ENCODE measurements around the gene EGLN3. TPM values are rescaled to one million over a fixed set of nuclear protein-coding genes. Genes with fewer than 3 reads are reported as not detected.

EGLN3 gene
- total and polyA plus RNA-seq, 9 donors = 1.7 to 5.1 (median 2.4) TPM

DNA sequence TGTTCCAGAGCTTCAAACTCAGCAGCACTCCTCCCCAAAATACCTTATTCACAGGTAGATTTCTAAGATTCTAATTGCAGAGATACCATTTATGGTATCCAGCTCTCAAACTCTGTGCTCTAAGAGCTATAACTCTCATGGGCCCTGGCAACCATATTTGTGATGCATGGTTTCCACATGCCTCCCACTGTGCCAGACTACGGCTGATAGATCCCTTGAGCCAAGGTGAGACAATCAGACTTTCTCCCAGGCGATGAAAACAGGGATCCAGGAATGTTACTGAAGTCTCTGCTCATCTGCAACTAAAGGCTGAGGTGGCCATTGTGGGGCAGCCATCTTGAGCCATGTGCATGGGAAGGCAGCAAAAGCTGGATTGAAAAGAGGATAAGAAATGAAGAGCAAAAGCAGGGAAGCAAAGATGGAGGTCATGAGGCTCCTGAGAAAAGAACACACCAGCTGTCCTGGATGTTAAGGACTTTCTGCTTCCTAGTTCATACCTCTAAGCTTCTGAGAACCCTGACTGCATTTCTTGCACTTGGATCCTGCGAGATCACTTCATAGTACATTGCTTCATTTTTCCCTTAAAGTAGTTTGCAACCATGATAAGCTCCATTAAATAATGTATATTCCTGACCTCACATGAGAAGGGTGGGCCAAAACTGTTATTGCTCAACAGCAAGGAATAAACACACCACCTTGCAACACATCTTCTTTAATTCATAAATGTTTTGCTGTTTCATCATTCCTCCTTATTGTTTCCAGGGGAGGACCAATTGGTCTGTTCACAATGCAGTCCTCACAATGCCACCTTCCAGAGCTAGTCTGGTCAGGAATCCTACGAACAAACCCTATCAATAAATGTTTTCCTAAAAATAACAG is 5.4 kb downstream of the EGLN3 start:
- Histone ChIP-seq H3K36me3 (no peaks in the 10 kb centered on the region), H3K9me3 (no peaks in the 10 kb centered on the region), H3K27ac (no peak overlapping the region), H3K4me3 (no peak overlapping the region), H3K4me1 (ENCODE audit: insufficient read depth) (peaks cover 2% of the 10 kb centered on the region), H3K27me3 (no peaks in the 10 kb centered on the region)
- DNase-seq = no peak
- 85 to 95% (median 94%) methylated on average over 4 of the region's 4 CpGs for WGBS, 3 donors
- intact Hi-C loops (cut with DNase I) = no loop called here
- TF ChIP-seq EP300 (IDR thresholded peaks at IDR 0.05) = no peak
- TF ChIP-seq, protein P1, sequence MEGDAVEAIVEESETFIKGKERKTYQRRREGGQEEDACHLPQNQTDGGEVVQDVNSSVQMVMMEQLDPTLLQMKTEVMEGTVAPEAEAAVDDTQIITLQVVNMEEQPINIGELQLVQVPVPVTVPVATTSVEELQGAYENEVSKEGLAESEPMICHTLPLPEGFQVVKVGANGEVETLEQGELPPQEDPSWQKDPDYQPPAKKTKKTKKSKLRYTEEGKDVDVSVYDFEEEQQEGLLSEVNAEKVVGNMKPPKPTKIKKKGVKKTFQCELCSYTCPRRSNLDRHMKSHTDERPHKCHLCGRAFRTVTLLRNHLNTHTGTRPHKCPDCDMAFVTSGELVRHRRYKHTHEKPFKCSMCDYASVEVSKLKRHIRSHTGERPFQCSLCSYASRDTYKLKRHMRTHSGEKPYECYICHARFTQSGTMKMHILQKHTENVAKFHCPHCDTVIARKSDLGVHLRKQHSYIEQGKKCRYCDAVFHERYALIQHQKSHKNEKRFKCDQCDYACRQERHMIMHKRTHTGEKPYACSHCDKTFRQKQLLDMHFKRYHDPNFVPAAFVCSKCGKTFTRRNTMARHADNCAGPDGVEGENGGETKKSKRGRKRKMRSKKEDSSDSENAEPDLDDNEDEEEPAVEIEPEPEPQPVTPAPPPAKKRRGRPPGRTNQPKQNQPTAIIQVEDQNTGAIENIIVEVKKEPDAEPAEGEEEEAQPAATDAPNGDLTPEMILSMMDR (IDR thresholded peaks at IDR 0.05) = no peak
- no peak for TF ChIP-seq POLR2A (IDR thresholded peaks at IDR 0.05)

DNA sequence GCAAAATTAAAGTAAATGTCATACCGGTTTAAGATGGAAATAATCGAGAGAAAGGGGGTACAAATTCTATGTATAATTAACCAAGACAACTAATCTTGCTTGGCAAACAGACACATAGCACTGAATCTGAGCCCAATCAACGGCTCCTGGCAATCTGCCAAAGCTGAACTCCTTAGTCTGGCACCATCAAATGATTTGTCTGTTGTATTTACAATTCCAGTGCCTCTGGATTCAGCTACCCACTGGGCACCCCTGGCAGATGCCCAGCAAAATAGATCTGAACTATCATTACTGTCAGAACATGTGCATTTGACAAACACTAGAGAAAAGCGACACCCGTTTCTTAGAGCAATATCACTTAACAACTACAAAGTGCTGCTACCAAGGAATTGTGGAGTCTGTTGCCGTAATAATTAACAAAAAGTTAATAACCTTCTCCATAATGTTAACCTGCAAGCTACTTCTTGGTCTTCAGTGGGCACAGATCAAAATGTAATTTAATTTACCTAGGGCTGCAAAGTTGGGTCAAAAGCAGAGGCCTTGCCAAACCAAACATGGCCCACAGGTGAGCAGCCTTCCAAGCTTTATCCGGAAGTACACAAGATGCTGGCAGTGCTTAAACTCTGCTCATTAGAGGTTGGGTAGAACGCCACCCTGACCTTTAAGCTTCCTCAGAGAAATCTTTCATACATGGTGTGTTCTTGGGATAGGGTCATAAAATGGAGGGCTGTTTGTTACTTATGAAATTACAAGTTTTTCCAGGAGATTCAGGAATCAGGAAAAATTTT is 7.6 kb downstream of the EGLN3 start:
- DNase-seq = no peak
- Histone ChIP-seq H3K9me3 (no peaks in the 10 kb centered on the region), H3K27me3 (no peaks in the 10 kb centered on the region), H3K4me3 (no peak overlapping the region), H3K36me3 (no peaks in the 10 kb centered on the region), H3K4me1 (ENCODE audit: insufficient read depth) (peaks cover 3% of the 10 kb centered on the region), H3K27ac (no peak overlapping the region)
- TF ChIP-seq POLR2A (IDR thresholded peaks at IDR 0.05) = no peak
- TF ChIP-seq, protein P1 (IDR thresholded peaks at IDR 0.05) = no peak
- TF ChIP-seq EP300 (IDR thresholded peaks at IDR 0.05) = no peak
- WGBS, 3 donors = 78 to 80% (median 79%) methylated on average over 8 of the region's 8 CpGs
- intact Hi-C loops (cut with DNase I) = no loop called here

GRCh38 chr14:33941718-33942117 is 9.2 kb downstream of the EGLN3 start:
- Histone ChIP-seq H3K4me3 (no peak overlapping the region), H3K9me3 (no peaks in the 10 kb centered on the region), H3K36me3 (no peaks in the 10 kb centered on the region), H3K4me1 (ENCODE audit: insufficient read depth) (peaks cover 5% of the 10 kb centered on the region), H3K27ac (no peak overlapping the region), H3K27me3 (no peaks in the 10 kb centered on the region)
- DNase-seq = no peak
- 55 to 72% (median 65%) methylated on average over 3 of the region's 3 CpGs for WGBS, 3 donors
- intact Hi-C loops (cut with DNase I) = no loop called here
- TF ChIP-seq, protein P1 (IDR thresholded peaks at IDR 0.05) = no peak
- TF ChIP-seq POLR2A (IDR thresholded peaks at IDR 0.05) = no peak
- no peak for TF ChIP-seq EP300 (IDR thresholded peaks at IDR 0.05)

DNA sequence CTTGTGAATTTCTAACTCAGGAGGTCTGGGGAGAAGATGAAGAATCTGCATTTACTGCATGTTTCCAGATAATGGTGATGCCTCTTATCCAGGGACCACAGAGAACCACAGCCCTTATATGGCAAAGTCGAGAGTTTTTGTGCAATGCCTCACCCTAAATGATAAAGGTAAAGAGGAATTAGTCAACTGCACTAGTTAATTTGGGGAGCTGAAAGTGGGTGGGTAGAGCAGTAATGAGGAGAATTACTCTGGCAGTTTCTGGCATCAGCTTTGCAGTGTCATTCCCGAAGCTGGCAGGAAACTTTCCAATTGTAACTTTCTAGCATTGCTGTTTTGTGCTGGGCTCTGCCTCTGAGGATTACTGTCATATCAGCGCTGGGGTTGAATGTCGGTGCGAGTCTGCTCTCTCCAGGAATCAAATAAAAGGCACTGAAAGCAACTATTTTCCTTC is 10.3 kb downstream of the EGLN3 start:
- Histone ChIP-seq H3K4me1 (ENCODE audit: insufficient read depth) (peaks cover 5% of the 10 kb centered on the region), H3K27ac (no peak overlapping the region), H3K27me3 (no peaks in the 10 kb centered on the region), H3K36me3 (no peaks in the 10 kb centered on the region), H3K4me3 (no peak overlapping the region), H3K9me3 (no peaks in the 10 kb centered on the region)
- no peak for DNase-seq
- WGBS, 3 donors = 69 to 83% (median 73%) methylated on average over 5 of the region's 5 CpGs
- TF ChIP-seq POLR2A (IDR thresholded peaks at IDR 0.05) (no peak), EP300 (IDR thresholded peaks at IDR 0.05) (no peak)
- TF ChIP-seq, protein P1 (IDR thresholded peaks at IDR 0.05) = no peak
- intact Hi-C loops (cut with DNase I) = no loop called here
